A549 (cell line): Measurements from ENCODE around the gene MAP3K13. TPM values are rescaled to one million over a fixed set of nuclear protein-coding genes. Genes with fewer than 3 reads are reported as not detected.
"Not testable (repeated sequence)": the region's sequence is repeated elsewhere in the genome, so short reads cannot be mapped to it uniquely, and the experiment has no call there.

Source experiments
- ATAC-seq, 2 experiments: fragments of 200-7000 bp in 1 of 2; fragments of >200 bp in 1 of 2; cut with Nextera tagmentation in 1 of 2; cut with Tn5 transposase in 1 of 2; 3 replicates each; pipeline versions ENCODE4 v1.8.0 to v1.9.1; 2018 to 2020; ENCODE audit warnings: mild to moderate bottlenecking in 1 of 2, moderate library complexity in 1 of 2
- CTCF ChIA-PET: fragments of 300-600 bp; sonication (Branson Sonifier 250); formaldehyde crosslinking; extraction: SDS; loops from one replicate; lab custom pipeline; 2021; ENCODE audit warnings: antibody characterized with exemption, inconsistent platforms; lab: Yijun Ruan, JAX
- POLR2A ChIA-PET: fragments of 350-600 bp; formaldehyde crosslinking; extraction: SDS; loops from one replicate; lab custom pipeline; 2021; ENCODE audit warnings: antibody characterized with exemption, inconsistent platforms; lab: Yijun Ruan, JAX
- DNase-seq, 2 experiments: peaks; one replicate each; pipeline versions ENCODE4 v3.0.0 to v3.0.0-alpha.2; 2011 to 2016; ENCODE audit warnings: low read depth in 1 of 2, low spot score in 1 of 2
- FAIRE-seq: peaks from 2 replicates; lab custom pipeline; 2011; peaks lifted over from hg19 to GRCh38; lab: Jason Lieb, UNC
- H3K27ac ChIP-seq, 2 experiments: fragments of >200 bp; sonication (Bioruptor Twin); formaldehyde crosslinking; 3 replicates each; pipeline ENCODE4 v1.5.1; 2016 to 2017
- H3K4me1 ChIP-seq: fragments of >200 bp; sonication (Bioruptor Twin); formaldehyde crosslinking; 3 replicates; pipeline ENCODE4 v1.6.1; 2016
- H3K4me2 ChIP-seq: fragments of >200 bp; sonication (Bioruptor Twin); formaldehyde crosslinking; 3 replicates; pipeline ENCODE4 v1.6.1; 2016
- H3K4me3 ChIP-seq: fragments of >200 bp; sonication (Bioruptor Twin); formaldehyde crosslinking; 3 replicates; pipeline ENCODE4 v1.5.1; 2016
- H3K9me3 ChIP-seq: fragments of >200 bp; sonication (Bioruptor Twin); formaldehyde crosslinking; 3 replicates; pipeline ENCODE4 v1.6.1; 2016
- ATOH8 ChIP-seq: fragments of 250-450 bp; sonication (Bioruptor Pico); IDR thresholded peaks from 2 replicates; pipeline ENCODE4 v1.5.0; 2020; ENCODE audit warnings: low read depth, mild to moderate bottlenecking, moderate library complexity
- BHLHE40 ChIP-seq: IDR thresholded peaks from 2 replicates; pipeline ENCODE4 v1.6.1; 2012; ENCODE audit warnings: low read depth, low read length, inconsistent platforms
- CBX8 ChIP-seq: fragments of 200-600 bp; sonication (generic); IDR thresholded peaks from 2 replicates; pipeline ENCODE4 v1.6.1; 2016
- CTCF ChIP-seq: fragments of >200 bp; sonication (Bioruptor Twin); formaldehyde crosslinking; IDR thresholded peaks from 3 replicates; pipeline ENCODE4 v1.5.1; 2016
- ELK1 ChIP-seq: fragments of 150-350 bp; IDR thresholded peaks from 2 replicates; pipeline ENCODE4 v1.6.1; 2014; ENCODE audit warnings: low read depth, mild to moderate bottlenecking, low read length
- EP300 ChIP-seq, 2 experiments: fragments of >200 bp; sonication (Bioruptor Twin); formaldehyde crosslinking; IDR thresholded peaks; 2 replicates in 1 of 2; 3 replicates in 1 of 2; pipeline ENCODE4 v1.6.1; 2016 to 2017
- FOSB ChIP-seq: fragments of 250-450 bp; sonication (Bioruptor Pico); IDR thresholded peaks from 2 replicates; pipeline ENCODE4 v1.5.0; 2020; ENCODE audit warnings: mild to moderate bottlenecking, moderate library complexity
- GATA3 ChIP-seq: IDR thresholded peaks from 2 replicates; pipeline ENCODE4 v1.6.1; 2012; ENCODE audit warnings: borderline replicate concordance
- HES2 ChIP-seq: fragments of >200 bp; sonication (Bioruptor Twin); formaldehyde crosslinking; IDR thresholded peaks from 2 replicates; pipeline ENCODE4 v1.6.1; 2016
- HEYL ChIP-seq: fragments of 250-450 bp; sonication (Bioruptor Pico); IDR thresholded peaks from 2 replicates; pipeline ENCODE4 v1.8.0; 2021; ENCODE audit warnings: mild to moderate bottlenecking, moderate library complexity
- HMGXB4 ChIP-seq: fragments of 250-450 bp; sonication (Bioruptor Pico); IDR thresholded peaks from 2 replicates; pipeline ENCODE4 v1.5.0; 2021; ENCODE audit warnings: mild to moderate bottlenecking, moderate library complexity, borderline replicate concordance
- HOXA7 ChIP-seq: fragments of 250-450 bp; sonication (Bioruptor Pico); IDR thresholded peaks from 2 replicates; pipeline ENCODE4 v1.5.0; 2020; ENCODE audit warnings: mild to moderate bottlenecking, moderate library complexity
- KDM1A ChIP-seq: fragments of 200-600 bp; sonication (generic); IDR thresholded peaks from 2 replicates; pipeline ENCODE4 v1.6.1; 2016; ENCODE audit warnings: low read depth, mild to moderate bottlenecking
- KDM5A ChIP-seq: fragments of 200-600 bp; sonication (generic); IDR thresholded peaks from 2 replicates; pipeline ENCODE4 v1.6.1; 2016; ENCODE audit warnings: antibody characterized with exemption, mild to moderate bottlenecking
- MAZ ChIP-seq: fragments of 150-350 bp; IDR thresholded peaks from 2 replicates; pipeline ENCODE4 v1.6.1; 2014; ENCODE audit warnings: antibody characterized with exemption, low read depth, low read length, borderline replicate concordance
- MYC ChIP-seq: IDR thresholded peaks from 2 replicates; pipeline ENCODE4 v1.6.1; 2012; ENCODE audit warnings: mild to moderate bottlenecking, inconsistent platforms, low read length, improper control_type of control experiment, borderline replicate concordance
- NFE2L2 ChIP-seq: fragments of 150-350 bp; conservative IDR thresholded peaks from 2 replicates; pipeline ENCODE4 v1.6.1; 2014; ENCODE audit warnings: low read length
- RARB ChIP-seq: fragments of 250-450 bp; sonication (Bioruptor Pico); IDR thresholded peaks from 2 replicates; pipeline ENCODE4 v1.8.0; 2021; ENCODE audit warnings: mild to moderate bottlenecking, moderate library complexity
- RNF2 ChIP-seq: fragments of 200-600 bp; sonication (generic); IDR thresholded peaks from 2 replicates; pipeline ENCODE4 v1.6.1; 2016; ENCODE audit warnings: low read depth, mild to moderate bottlenecking, antibody characterized with exemption, moderate library complexity, borderline replicate concordance
- SMC3 ChIP-seq: fragments of >200 bp; sonication (Bioruptor Twin); formaldehyde crosslinking; IDR thresholded peaks from 3 replicates; pipeline ENCODE4 v1.6.1; 2018; ENCODE audit warnings: inconsistent platforms
- SREBF2 ChIP-seq: fragments of 450-650 bp; IDR thresholded peaks from 2 replicates; pipeline ENCODE4 v1.6.1; 2014; ENCODE audit warnings: mild to moderate bottlenecking, moderate library complexity
- TP53 ChIP-seq: fragments of 250-450 bp; sonication (Bioruptor Pico); IDR thresholded peaks from 2 replicates; pipeline ENCODE4 v1.5.0; 2021; ENCODE audit warnings: mild to moderate bottlenecking, moderate library complexity
- ZNF302 ChIP-seq: fragments of 250-450 bp; sonication (Bioruptor Pico); IDR thresholded peaks from 2 replicates; pipeline ENCODE4 v1.9.0; 2021; ENCODE audit warnings: inconsistent platforms, mild to moderate bottlenecking, moderate library complexity
- WGBS: methylation state at CpG from one replicate; pipeline ENCODE4 v1.1.6; 2017; ENCODE audit errors: missing lambda C conversion rate; 5-methylcytosine and 5-hydroxymethylcytosine counted together
- polyA plus RNA-seq, 4 experiments: library from polyadenylated mRNA; depleted of rRNA in 3 of 4; stranded (reverse); fragments of >200 nt; fragmentation: RNase III in 1 of 4; extraction: RNeasy Plus Mini Kit Qiagen cat#74134 plus additional on column Dnase treatment in 1 of 4; gene quantifications; 2 replicates in 3 of 4; 3 replicates in 1 of 4; pipeline ENCODE4 v1.2.3, GENCODE V29; 2011 to 2017

Gene MAP3K13
- polyA plus RNA-seq, 2 of the 4 experiments (the other 2 are of a cell fraction) = 15.8 to 23.2 TPM

GRCh38 chr3:185444329-185444728 lies 81.4 kb downstream of the MAP3K13 start:
- ChIA-PET CTCF (no interaction called here), POLR2A (no interaction called here)
- DNase-seq (no peak), ATAC-seq (no peak), FAIRE-seq (no peak)
- TF ChIP-seq RNF2 (no peak), HOXA7 (CRISPR knock-in tag) (no peak), MAZ (no peak), CBX8 (no peak), EP300 (IDR thresholded peaks at IDR 0.05) (no peak), MYC (no peak), HMGXB4 (CRISPR knock-in tag) (no peak), NFE2L2 (no peak), TP53 (CRISPR knock-in tag) (no peak), ATOH8 (no peak), HEYL (no peak), GATA3 (no peak), ZNF302 (CRISPR knock-in tag) (no peak), BHLHE40 (no peak), HES2 (no peak), SMC3 (no peak)
- Histone ChIP-seq H3K27ac (no peak overlapping the region), H3K4me2 (no peak overlapping the region), H3K4me3 (no peak overlapping the region), H3K9me3 (no peaks in the 10 kb centered on the region), H3K4me1 (no peaks in the 10 kb centered on the region)
- 98% methylated on average over 2 of the region's 2 CpGs for WGBS

- ChIA-PET CTCF (no interaction called here), POLR2A (no interaction called here)
- Histone ChIP-seq H3K4me3 (no peak overlapping the region), H3K4me2 (no peak overlapping the region), H3K27ac (no peak overlapping the region), H3K4me1 (no peaks in the 10 kb centered on the region), H3K9me3 (no peaks in the 10 kb centered on the region)
- DNase-seq (no peak), ATAC-seq (no peak), FAIRE-seq (no peak)
- no peak for TF ChIP-seq KDM5A
- no peak for TF ChIP-seq RARB
- TF ChIP-seq CTCF = no peak
- no peak for TF ChIP-seq SREBF2
- TF ChIP-seq ELK1 = no peak
- no peak for TF ChIP-seq KDM1A
- no peak for TF ChIP-seq FOSB
These were observed 85.2 kb downstream of the MAP3K13 start for GRCh38 chr3:185448107-185448506.

- H3K4me3 ChIP-seq, H3K4me2 ChIP-seq, H3K27ac ChIP-seq, DNase-seq, ATAC-seq, H3K4me1 ChIP-seq, H3K9me3 ChIP-seq, POLR2A ChIA-PET, FAIRE-seq: not testable (repeated sequence)
- CTCF ChIA-PET = interaction anchor here (1.1 kb wide), 1 partner anchor 49 kb away, joined by 3 read pairs; no protein-coding TSS in a partner anchor
- WGBS = 93% methylated on average over 8 of the region's 8 CpGs
These were observed 88.5 kb downstream of the MAP3K13 start for GRCh38 chr3:185451432-185451831.
